K562 (cell line): ENCODE results near the gene CAMK2A. TPM values are rescaled to one million over a fixed set of nuclear protein-coding genes. Genes with fewer than 3 reads are reported as not detected.

ENCODE experiments used
- ATAC-seq: fragments of 200-7000 bp; cut with Tn5 transposase; 3 replicates; pipeline ENCODE4 v1.9.1; 2020; ENCODE audit warnings: moderate library complexity
- BruUV-seq: library from RNA; stranded (reverse); fragments of 400-500 nt; replicated peaks from 2 replicates; lab custom pipeline; 2021; lab: Mats Ljungman, UMichigan
- CTCF ChIA-PET: fragments of 300-600 bp; formaldehyde crosslinking; extraction: SDS; loops from one replicate; lab custom pipeline; 2021; ENCODE audit warnings: low intra/inter-chr PET ratio; lab: Yijun Ruan, JAX
- POLR2A ChIA-PET: fragments of 300-600, 350-650 bp; sonication (Branson Sonifier 250); formaldehyde crosslinking; extraction: SDS; loops from one replicate; lab custom pipeline; 2021; ENCODE audit warnings: antibody characterized with exemption, inconsistent platforms; lab: Yijun Ruan, JAX
- DNase-seq, 4 experiments: peaks; one replicate each; pipeline versions ENCODE4 v3.0.0 to v3.0.0-alpha.2; 2011 to 2018; ENCODE audit warnings: low spot score in 3 of 4, mixed read lengths in 3 of 4; ENCODE audit errors: extremely low read depth in 1 of 4
- FAIRE-seq: peaks from 2 replicates; lab custom pipeline; 2011; peaks lifted over from hg19 to GRCh38; lab: Jason Lieb, UNC
- H2AFZ ChIP-seq: 2 replicates; pipeline ENCODE4 v1.6.0; 2011; ENCODE audit warnings: low read depth, low read length, control low read depth, inconsistent platforms
- H3K27ac ChIP-seq: fragments of 200-600 bp; 3 replicates; pipeline ENCODE4 v1.8.0; 2011; ENCODE audit warnings: low read depth, mild to moderate bottlenecking, control low read depth, inconsistent platforms, low read length, moderate library complexity, mixed read lengths; ENCODE audit errors: extremely low read depth
- H3K27me3 ChIP-seq, 2 experiments: fragments of 300-600 bp in 1 of 2; 2 replicates in 1 of 2; 3 replicates in 1 of 2; pipeline versions ENCODE4 v1.6.0 to v1.8.0; 2011; ENCODE audit warnings: inconsistent platforms in 2 of 2, low read length in 2 of 2, mild to moderate bottlenecking in 1 of 2, mixed read lengths in 1 of 2, moderate library complexity in 1 of 2; ENCODE audit not compliant: control insufficient read depth in 2 of 2, insufficient read depth in 2 of 2
- H3K36me3 ChIP-seq: fragments of 300-600 bp; 3 replicates; pipeline ENCODE4 v1.8.0; 2011; ENCODE audit warnings: mild to moderate bottlenecking, low read length, inconsistent platforms; ENCODE audit not compliant: control insufficient read depth, insufficient read depth
- H3K4me1 ChIP-seq, 2 experiments: fragments of 200-600 bp in 1 of 2; replicated peaks in 1 of 2; 2 replicates in 1 of 2; 3 replicates in 1 of 2; pipeline versions ENCODE4 v1.5.1 to v1.8.0; 2011; ENCODE audit warnings: inconsistent platforms in 2 of 2, low read length in 2 of 2, mild to moderate bottlenecking in 1 of 2, mixed read lengths in 1 of 2, moderate library complexity in 1 of 2; ENCODE audit not compliant: control insufficient read depth in 2 of 2, insufficient read depth in 2 of 2
- H3K4me2 ChIP-seq: 2 replicates; pipeline ENCODE4 v1.6.1; 2011; ENCODE audit warnings: low read length, control low read depth, inconsistent platforms, mixed read lengths; ENCODE audit not compliant: insufficient read depth
- H3K4me3 ChIP-seq: fragments of 200-600 bp; sonication (generic), shearing (Covaris generic); 2 replicates; pipeline ENCODE4 v1.5.1; 2016; ENCODE audit warnings: control low read depth, inconsistent platforms
- H3K79me2 ChIP-seq: fragments of 200-600 bp; 3 replicates; pipeline ENCODE4 v1.8.0; 2011; ENCODE audit warnings: low read length, inconsistent platforms; ENCODE audit not compliant: control insufficient read depth, insufficient read depth
- H3K9ac ChIP-seq, 2 experiments: 2 replicates each; pipeline versions ENCODE4 v1.6.0 to v1.6.1; 2011; ENCODE audit warnings: low read depth in 2 of 2, low read length in 2 of 2, control low read depth in 1 of 2, inconsistent platforms in 1 of 2, mild to moderate bottlenecking in 1 of 2, mixed read lengths in 1 of 2; ENCODE audit not compliant: insufficient read depth in 1 of 2
- H3K9me1 ChIP-seq: one replicate; pipeline ENCODE4 v1.6.0; 2011; ENCODE audit warnings: inconsistent platforms, mild to moderate bottlenecking, low read length, moderate library complexity; ENCODE audit not compliant: control insufficient read depth, insufficient read depth
- H3K9me3 ChIP-seq: replicated peaks from 2 replicates; pipeline ENCODE4 v1.5.1; 2011; ENCODE audit warnings: low read depth, low read length, inconsistent platforms; ENCODE audit not compliant: control insufficient read depth, insufficient read depth
- H4K20me1 ChIP-seq: replicated peaks from 2 replicates; pipeline ENCODE4 v1.6.1; 2011; ENCODE audit warnings: low read length, inconsistent platforms, mixed read lengths; ENCODE audit not compliant: control insufficient read depth, insufficient read depth
- FOSL1 ChIP-seq: fragments of 200-800 bp; sonication (Bioruptor generic); conservative IDR thresholded peaks from 2 replicates; pipeline ENCODE4 v1.6.1; 2016; ENCODE audit warnings: missing genetic modification characterization, missing compliant biosample characterization
- FOXK2 ChIP-seq, 2 experiments: fragments of 450-650 bp; IDR thresholded peaks in 1 of 2; conservative IDR thresholded peaks in 1 of 2; 2 replicates each; pipeline ENCODE4 v1.6.1; 2016; ENCODE audit warnings: low read depth in 2 of 2, mild to moderate bottlenecking in 1 of 2
- HSF4 ChIP-seq: fragments of 250-450 bp; sonication (Bioruptor Pico); IDR thresholded peaks from 2 replicates; pipeline ENCODE4 v2.1.2; 2022; ENCODE audit warnings: mild to moderate bottlenecking, moderate library complexity, borderline replicate concordance
- NCOR1 ChIP-seq: fragments of 450-650 bp; IDR thresholded peaks from 2 replicates; pipeline ENCODE4 v1.6.1; 2016; ENCODE audit warnings: mild to moderate bottlenecking, moderate library complexity
- RAD51 ChIP-seq: fragments of 450-650 bp; IDR thresholded peaks from 2 replicates; pipeline ENCODE4 v1.7.1; 2016; ENCODE audit warnings: low read depth, mild to moderate bottlenecking, borderline replicate concordance
- SIX5 ChIP-seq, 2 experiments: IDR thresholded peaks; 2 replicates each; pipeline ENCODE4 v1.6.1; 2011; ENCODE audit warnings: low read length in 2 of 2, borderline replicate concordance in 1 of 2, low read depth in 1 of 2, mild to moderate bottlenecking in 1 of 2, moderate library complexity in 1 of 2; ENCODE audit not compliant: insufficient read depth in 1 of 2
- U2AF1 ChIP-seq: fragments of 200-400 bp; formaldehyde crosslinking; optimal IDR thresholded peaks from 2 replicates; pipeline ENCODE3; 2017; ENCODE audit warnings: mild to moderate bottlenecking, low read depth, low read length, moderate library complexity
- WGBS: fragments of 100-300 bp; shearing (Covaris generic); methylation state at CpG from one replicate; pipeline ENCODE4 v1.1.6; 2016; ENCODE audit warnings: low coverage, mixed read lengths; ENCODE audit not compliant: insufficient coverage; ENCODE audit errors: missing lambda C conversion rate; 5-methylcytosine and 5-hydroxymethylcytosine counted together
- in situ Hi-C: fragments of 300-500 bp; cut with MboI; formaldehyde crosslinking; loops from 4 replicates; pipeline ENCODE4 v1.15.0; 2018; ENCODE audit warnings: inconsistent platforms, mixed read lengths
- intact Hi-C: fragments of 100-400 bp; cut with micrococcal nuclease; formaldehyde crosslinking; loops from 2 replicates; pipeline ENCODE4 v1.14.2; 2022
- polyA plus RNA-seq, 8 experiments: library from polyadenylated mRNA; depleted of rRNA in 4 of 8; stranded (reverse) in 5 of 8; unstranded in 3 of 8; fragments of >200 nt; fragmentation: Nextera tagmentation in 2 of 8; fragmentation: Illumina TruSeq in 1 of 8; extraction: Ambion mirVana in 2 of 8; extraction: Trizol in 1 of 8; gene quantifications; 2 replicates each; pipeline versions ENCODE4 v1.2.1 to v1.2.3, GENCODE V29; 2011 to 2014; ENCODE audit warnings: inconsistent platforms in 1 of 8, missing spikeins in 1 of 8
- total RNA-seq, 7 experiments: library from RNA; depleted of rRNA in 6 of 7; stranded (reverse); fragments of >200 nt in 6 of 7; fragmentation: Illumina TruSeq in 2 of 7; extraction: Trizol in 2 of 7; gene quantifications; 2 replicates each; pipeline versions ENCODE4 v1.2.1 to v1.2.3, GENCODE V29; 2011 to 2021; ENCODE audit warnings: low replicate concordance in 1 of 7
- TF ChIP-seq, protein P1 (sequence below): sonication (generic); formaldehyde crosslinking; IDR thresholded peaks from 2 replicates; pipeline ENCODE4 v1.8.1; 2023; ENCODE audit warnings: mild to moderate bottlenecking, missing genetic modification reagents
- TF ChIP-seq, protein P2 (sequence below): fragments of 450-650 bp; IDR thresholded peaks from 2 replicates; pipeline ENCODE4 v1.6.1; 2016; ENCODE audit warnings: low read depth

CAMK2A gene
- total and polyA plus RNA-seq, 9 of the 15 experiments (the other 6 are each of a cell fraction or from before 2014, with no cell fraction given) = 0.01 to 0.18 (median 0.04) TPM; not detected in 6

DNA sequence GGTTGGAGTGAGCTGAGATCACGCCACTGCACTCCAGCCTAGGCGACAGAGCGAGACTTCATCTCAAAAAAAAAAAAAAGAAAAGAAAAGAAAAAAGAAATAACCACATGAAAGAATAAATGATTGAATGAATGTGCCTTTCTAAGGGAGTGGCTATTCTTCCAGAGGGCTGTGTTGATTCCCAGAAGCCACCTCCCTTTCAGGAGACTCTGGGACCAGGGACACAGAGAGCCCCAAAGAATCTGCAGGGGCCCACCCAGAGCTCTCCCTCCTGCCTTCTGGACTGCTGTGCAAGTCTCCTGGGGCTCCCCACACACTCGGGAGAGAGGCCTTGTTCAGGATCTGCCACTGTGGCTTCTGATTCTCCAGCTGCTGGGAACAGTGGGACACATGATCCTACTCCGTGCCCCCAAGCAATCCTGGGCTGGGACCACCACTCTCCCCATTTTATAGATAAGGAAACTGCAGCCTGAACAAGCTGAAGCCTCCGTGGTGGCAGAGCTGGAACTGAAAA is 23.6 kb downstream of the CAMK2A start:
- POLR2A ChIA-PET = interaction anchor here (0.7 to 1.0 kb wide), 2 partner anchors 10 to 12 kb away, joined by 3 to 4 read pairs; no protein-coding TSS in a partner anchor
- no peaks in the 10 kb centered on the region for H3K79me2 ChIP-seq
- BruUV-seq = no TSS peak
- no peak for TF ChIP-seq SIX5 (IDR thresholded peaks at IDR 0.05; ENCODE audit: borderline replicate concordance in 1 of 2, insufficient read depth in 1 of 2, low read depth in 1 of 2, low read length in 2 of 2)
- no peak for TF ChIP-seq FOSL1 (tag)
- TF ChIP-seq, protein P1, sequence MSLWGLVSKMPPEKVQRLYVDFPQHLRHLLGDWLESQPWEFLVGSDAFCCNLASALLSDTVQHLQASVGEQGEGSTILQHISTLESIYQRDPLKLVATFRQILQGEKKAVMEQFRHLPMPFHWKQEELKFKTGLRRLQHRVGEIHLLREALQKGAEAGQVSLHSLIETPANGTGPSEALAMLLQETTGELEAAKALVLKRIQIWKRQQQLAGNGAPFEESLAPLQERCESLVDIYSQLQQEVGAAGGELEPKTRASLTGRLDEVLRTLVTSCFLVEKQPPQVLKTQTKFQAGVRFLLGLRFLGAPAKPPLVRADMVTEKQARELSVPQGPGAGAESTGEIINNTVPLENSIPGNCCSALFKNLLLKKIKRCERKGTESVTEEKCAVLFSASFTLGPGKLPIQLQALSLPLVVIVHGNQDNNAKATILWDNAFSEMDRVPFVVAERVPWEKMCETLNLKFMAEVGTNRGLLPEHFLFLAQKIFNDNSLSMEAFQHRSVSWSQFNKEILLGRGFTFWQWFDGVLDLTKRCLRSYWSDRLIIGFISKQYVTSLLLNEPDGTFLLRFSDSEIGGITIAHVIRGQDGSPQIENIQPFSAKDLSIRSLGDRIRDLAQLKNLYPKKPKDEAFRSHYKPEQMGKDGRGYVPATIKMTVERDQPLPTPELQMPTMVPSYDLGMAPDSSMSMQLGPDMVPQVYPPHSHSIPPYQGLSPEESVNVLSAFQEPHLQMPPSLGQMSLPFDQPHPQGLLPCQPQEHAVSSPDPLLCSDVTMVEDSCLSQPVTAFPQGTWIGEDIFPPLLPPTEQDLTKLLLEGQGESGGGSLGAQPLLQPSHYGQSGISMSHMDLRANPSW (CRISPR knock-in tag) = no peak
- TF ChIP-seq, protein P2, sequence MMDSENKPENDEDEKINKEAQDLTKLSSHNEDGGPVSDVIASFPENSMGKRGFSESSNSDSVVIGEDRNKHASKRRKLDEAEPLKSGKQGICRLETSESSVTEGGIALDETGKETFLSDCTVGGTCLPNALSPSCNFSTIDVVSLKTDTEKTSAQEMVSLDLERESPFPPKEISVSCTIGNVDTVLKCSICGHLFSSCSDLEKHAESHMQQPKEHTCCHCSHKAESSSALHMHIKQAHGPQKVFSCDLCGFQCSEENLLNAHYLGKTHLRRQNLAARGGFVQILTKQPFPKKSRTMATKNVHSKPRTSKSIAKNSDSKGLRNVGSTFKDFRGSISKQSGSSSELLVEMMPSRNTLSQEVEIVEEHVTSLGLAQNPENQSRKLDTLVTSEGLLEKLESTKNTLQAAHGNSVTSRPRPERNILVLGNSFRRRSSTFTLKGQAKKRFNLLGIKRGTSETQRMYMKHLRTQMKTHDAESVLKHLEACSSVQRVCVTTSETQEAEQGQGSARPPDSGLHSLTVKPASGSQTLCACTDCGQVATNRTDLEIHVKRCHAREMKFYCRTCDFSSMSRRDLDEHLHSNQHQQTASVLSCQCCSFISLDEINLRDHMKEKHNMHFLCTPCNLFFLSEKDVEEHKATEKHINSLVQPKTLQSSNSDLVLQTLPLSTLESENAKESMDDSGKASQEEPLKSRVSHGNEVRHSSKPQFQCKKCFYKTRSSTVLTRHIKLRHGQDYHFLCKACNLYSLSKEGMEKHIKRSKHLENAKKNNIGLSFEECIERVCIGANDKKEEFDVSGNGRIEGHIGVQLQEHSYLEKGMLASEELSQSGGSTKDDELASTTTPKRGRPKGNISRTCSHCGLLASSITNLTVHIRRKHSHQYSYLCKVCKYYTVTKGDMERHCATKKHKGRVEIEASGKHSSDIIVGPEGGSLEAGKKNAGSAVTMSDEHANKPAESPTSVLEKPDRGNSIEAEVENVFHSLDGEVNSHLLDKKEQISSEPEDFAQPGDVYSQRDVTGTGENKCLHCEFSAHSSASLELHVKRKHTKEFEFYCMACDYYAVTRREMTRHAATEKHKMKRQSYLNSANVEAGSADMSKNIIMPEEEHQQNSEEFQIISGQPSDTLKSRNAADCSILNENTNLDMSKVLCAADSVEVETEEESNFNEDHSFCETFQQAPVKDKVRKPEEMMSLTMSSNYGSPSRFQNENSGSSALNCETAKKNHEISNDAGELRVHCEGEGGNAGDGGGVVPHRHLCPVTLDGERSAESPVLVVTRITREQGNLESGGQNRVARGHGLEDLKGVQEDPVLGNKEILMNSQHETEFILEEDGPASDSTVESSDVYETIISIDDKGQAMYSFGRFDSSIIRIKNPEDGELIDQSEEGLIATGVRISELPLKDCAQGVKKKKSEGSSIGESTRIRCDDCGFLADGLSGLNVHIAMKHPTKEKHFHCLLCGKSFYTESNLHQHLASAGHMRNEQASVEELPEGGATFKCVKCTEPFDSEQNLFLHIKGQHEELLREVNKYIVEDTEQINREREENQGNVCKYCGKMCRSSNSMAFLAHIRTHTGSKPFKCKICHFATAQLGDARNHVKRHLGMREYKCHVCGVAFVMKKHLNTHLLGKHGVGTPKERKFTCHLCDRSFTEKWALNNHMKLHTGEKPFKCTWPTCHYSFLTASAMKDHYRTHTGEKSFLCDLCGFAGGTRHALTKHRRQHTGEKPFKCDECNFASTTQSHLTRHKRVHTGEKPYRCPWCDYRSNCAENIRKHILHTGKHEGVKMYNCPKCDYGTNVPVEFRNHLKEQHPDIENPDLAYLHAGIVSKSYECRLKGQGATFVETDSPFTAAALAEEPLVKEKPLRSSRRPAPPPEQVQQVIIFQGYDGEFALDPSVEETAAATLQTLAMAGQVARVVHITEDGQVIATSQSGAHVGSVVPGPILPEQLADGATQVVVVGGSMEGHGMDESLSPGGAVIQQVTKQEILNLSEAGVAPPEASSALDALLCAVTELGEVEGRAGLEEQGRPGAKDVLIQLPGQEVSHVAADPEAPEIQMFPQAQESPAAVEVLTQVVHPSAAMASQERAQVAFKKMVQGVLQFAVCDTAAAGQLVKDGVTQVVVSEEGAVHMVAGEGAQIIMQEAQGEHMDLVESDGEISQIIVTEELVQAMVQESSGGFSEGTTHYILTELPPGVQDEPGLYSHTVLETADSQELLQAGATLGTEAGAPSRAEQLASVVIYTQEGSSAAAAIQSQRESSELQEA = no peak
- TF ChIP-seq RAD51 = no peak
- no peak for TF ChIP-seq HSF4 (CRISPR knock-in tag)
- no peak for TF ChIP-seq FOXK2 (conservative IDR thresholded peaks at IDR 0.05 in 1 of 2, IDR thresholded peaks at IDR 0.05 in 1 of 2; ENCODE audit: low read depth in 2 of 2)
- TF ChIP-seq U2AF1 = no peak
- TF ChIP-seq NCOR1 = no peak

More for the DNA sequence above, 23.6 kb downstream of the CAMK2A start:
- Histone ChIP-seq H2AFZ (no peak overlapping the region), H3K9me3 (no peaks in the 10 kb centered on the region), H4K20me1 (no peaks in the 10 kb centered on the region), H3K9me1 (peaks cover 3% of the 10 kb centered on the region), H3K9ac (no peak overlapping the region), H3K4me3 (no peak overlapping the region), H3K27me3 (peaks cover 24 to 60% of the 10 kb centered on the region in 2 experiments; a peak in 4 of 5 replicates), H3K4me2 (no peak overlapping the region), H3K27ac (no peak overlapping the region), H3K4me1 (peaks cover 0 to 8% of the 10 kb centered on the region in 2 experiments; a peak in 2 of 5 replicates), H3K36me3 (no peaks in the 10 kb centered on the region)
- DNase-seq (no peak), ATAC-seq (no peak), FAIRE-seq (no peak)
- 7% methylated on average over 5 of the region's 6 CpGs for WGBS
- CTCF ChIA-PET = no interaction called here
- in situ Hi-C loops (no loop called here), intact Hi-C loops (no loop called here)
